ENCODE measurements around the gene ZNF438. TPM values are rescaled to one million over a fixed set of nuclear protein-coding genes. Genes with fewer than 3 reads are reported as not detected.
"Not testable (repeated sequence)": the region's sequence is repeated elsewhere in the genome, so short reads cannot be mapped to it uniquely, and the experiment has no call there.

The ZNF438 gene
- polyA plus RNA-seq, 3 donors, result 5.4 to 11.1 (median 9.3) TPM

DNA sequence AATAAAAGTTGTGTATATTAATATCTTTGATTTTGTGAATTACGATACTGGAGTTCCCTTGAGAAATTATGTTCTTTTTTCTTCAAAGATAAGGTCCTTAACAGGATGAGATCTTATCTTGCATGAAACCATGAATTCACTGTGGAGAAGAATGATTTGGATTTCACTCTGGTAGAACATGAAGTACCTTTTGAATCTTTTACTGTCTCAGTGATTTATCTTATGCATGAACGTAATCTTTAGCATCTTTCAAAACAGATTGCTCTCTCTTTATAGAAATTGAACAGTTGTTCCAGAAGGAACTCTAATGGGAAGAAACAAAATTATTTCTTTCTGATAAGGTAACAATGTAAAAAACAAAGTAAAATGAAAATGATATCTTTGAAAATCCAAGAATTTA lies 11.0 kb upstream of the ZNF438 start:
- H3K9me3 ChIP-seq (replicated peaks in 1 of 2; ENCODE audit: control insufficient read depth in 1 of 2, insufficient read depth in 1 of 2, low read length in 2 of 2), result no peaks in the 10 kb centered on the region
- no CpG with 5 or more reads among the region's 2 CpGs for WGBS (ENCODE audit: insufficient coverage)

DNA sequence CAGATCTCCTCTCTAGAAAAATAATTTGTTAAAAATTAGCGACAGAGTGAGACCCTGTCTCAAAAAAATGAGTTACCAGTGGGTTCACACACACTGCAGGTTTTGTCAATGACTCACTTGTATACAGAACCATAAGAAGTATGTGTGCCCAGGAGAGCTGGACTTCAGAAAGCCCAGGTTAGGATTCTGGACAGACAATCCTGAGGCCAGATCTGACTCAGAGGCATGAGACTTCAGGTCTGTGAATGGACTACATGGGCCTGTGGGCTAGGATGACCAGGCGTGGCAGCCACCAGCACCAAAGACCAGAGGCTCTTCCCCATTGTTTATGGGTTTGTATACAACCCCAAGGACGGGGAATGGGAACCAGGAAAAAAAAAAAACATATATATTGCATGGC lies 9.3 kb upstream of the ZNF438 start:
- Histone ChIP-seq H4K20me1 (ENCODE audit: insufficient read depth, low read length) (no peaks in the 10 kb centered on the region), H3K4me2 (replicated peaks; ENCODE audit: extremely low read depth, low read length, poor library complexity, severe bottlenecking) (no peak overlapping the region), H3K27me3 (ENCODE audit: control insufficient read depth in 2 of 2, insufficient read depth in 2 of 2, low read length in 2 of 2) (no peaks in the 10 kb centered on the region), H3K27ac (ENCODE audit: low read depth in 1 of 2, low read length in 2 of 2) (no peak overlapping the region), H3K79me2 (ENCODE audit: insufficient read depth, low read length) (no peaks in the 10 kb centered on the region), H3K9me3 (replicated peaks in 1 of 2; ENCODE audit: control insufficient read depth in 1 of 2, insufficient read depth in 1 of 2, low read length in 2 of 2) (no peaks in the 10 kb centered on the region), H3K9ac (ENCODE audit: insufficient read depth, low read length, poor library complexity, severe bottlenecking) (no peak overlapping the region), H3K4me1 (ENCODE audit: control insufficient read depth in 1 of 2, insufficient read depth in 2 of 2, low read length in 2 of 2) (no peaks in the 10 kb centered on the region), H2AFZ (ENCODE audit: insufficient read depth, low read depth, low read length, poor library complexity, severe bottlenecking) (no peak overlapping the region), H3K4me3 (replicated peaks in 1 of 3; ENCODE audit: low read depth in 2 of 3, low read length in 3 of 3) (no peak overlapping the region), H3K36me3 (replicated peaks in 1 of 2; ENCODE audit: control insufficient read depth in 1 of 2, insufficient read depth in 2 of 2, low read length in 2 of 2) (no peaks in the 10 kb centered on the region)
- no CpG with 5 or more reads among the region's 3 CpGs for WGBS (ENCODE audit: insufficient coverage)
- Mint-ChIP-seq H3K27ac (no peak overlapping the region), H3K36me3 (peaks cover 0 to 5% of the 10 kb centered on the region in 2 donors), H3K9me3 (peaks cover 0 to 11% (median 7%) of the 10 kb centered on the region in 7 donors), H3K4me1 (peaks cover 9% of the 10 kb centered on the region), H3K27me3 (ENCODE audit: low read depth in 3 of 3) (no peaks in the 10 kb centered on the region), H3K4me3 (no peak overlapping the region)
- DNase-seq, result no peak
- TF ChIP-seq, protein P1, sequence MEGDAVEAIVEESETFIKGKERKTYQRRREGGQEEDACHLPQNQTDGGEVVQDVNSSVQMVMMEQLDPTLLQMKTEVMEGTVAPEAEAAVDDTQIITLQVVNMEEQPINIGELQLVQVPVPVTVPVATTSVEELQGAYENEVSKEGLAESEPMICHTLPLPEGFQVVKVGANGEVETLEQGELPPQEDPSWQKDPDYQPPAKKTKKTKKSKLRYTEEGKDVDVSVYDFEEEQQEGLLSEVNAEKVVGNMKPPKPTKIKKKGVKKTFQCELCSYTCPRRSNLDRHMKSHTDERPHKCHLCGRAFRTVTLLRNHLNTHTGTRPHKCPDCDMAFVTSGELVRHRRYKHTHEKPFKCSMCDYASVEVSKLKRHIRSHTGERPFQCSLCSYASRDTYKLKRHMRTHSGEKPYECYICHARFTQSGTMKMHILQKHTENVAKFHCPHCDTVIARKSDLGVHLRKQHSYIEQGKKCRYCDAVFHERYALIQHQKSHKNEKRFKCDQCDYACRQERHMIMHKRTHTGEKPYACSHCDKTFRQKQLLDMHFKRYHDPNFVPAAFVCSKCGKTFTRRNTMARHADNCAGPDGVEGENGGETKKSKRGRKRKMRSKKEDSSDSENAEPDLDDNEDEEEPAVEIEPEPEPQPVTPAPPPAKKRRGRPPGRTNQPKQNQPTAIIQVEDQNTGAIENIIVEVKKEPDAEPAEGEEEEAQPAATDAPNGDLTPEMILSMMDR (IDR thresholded peaks at IDR 0.05), result no peak
- intact Hi-C loops (cut with micrococcal nuclease), result no loop called here

More for the DNA sequence above, 11.0 kb upstream of the ZNF438 start:
- Mint-ChIP-seq H3K36me3 (peaks cover 0 to 5% of the 10 kb centered on the region in 2 donors), H3K9me3 (peaks cover 1 to 11% (median 7%) of the 10 kb centered on the region in 7 donors), H3K4me3 (no peak overlapping the region), H3K27ac (no peak overlapping the region), H3K4me1 (peaks cover 9% of the 10 kb centered on the region), H3K27me3 (ENCODE audit: low read depth in 3 of 3) (no peaks in the 10 kb centered on the region)
- intact Hi-C loops (cut with micrococcal nuclease), result no loop called here
- Histone ChIP-seq H3K4me3 (replicated peaks in 1 of 3; ENCODE audit: low read depth in 2 of 3, low read length in 3 of 3) (no peak overlapping the region), H3K36me3 (replicated peaks in 1 of 2; ENCODE audit: control insufficient read depth in 1 of 2, insufficient read depth in 2 of 2, low read length in 2 of 2) (no peaks in the 10 kb centered on the region), H3K27me3 (ENCODE audit: control insufficient read depth in 2 of 2, insufficient read depth in 2 of 2, low read length in 2 of 2) (no peaks in the 10 kb centered on the region), H3K4me2 (replicated peaks; ENCODE audit: extremely low read depth, low read length, poor library complexity, severe bottlenecking) (no peak overlapping the region), H4K20me1 (ENCODE audit: insufficient read depth, low read length) (no peaks in the 10 kb centered on the region), H3K9ac (ENCODE audit: insufficient read depth, low read length, poor library complexity, severe bottlenecking) (no peak overlapping the region), H3K4me1 (ENCODE audit: control insufficient read depth in 1 of 2, insufficient read depth in 2 of 2, low read length in 2 of 2) (no peaks in the 10 kb centered on the region), H2AFZ (ENCODE audit: insufficient read depth, low read depth, low read length, poor library complexity, severe bottlenecking) (no peak overlapping the region), H3K79me2 (ENCODE audit: insufficient read depth, low read length) (no peaks in the 10 kb centered on the region), H3K27ac (ENCODE audit: low read depth in 1 of 2, low read length in 2 of 2) (no peak overlapping the region)
- TF ChIP-seq, protein P1 (IDR thresholded peaks at IDR 0.05), result no peak
- DNase-seq, result no peak

DNA sequence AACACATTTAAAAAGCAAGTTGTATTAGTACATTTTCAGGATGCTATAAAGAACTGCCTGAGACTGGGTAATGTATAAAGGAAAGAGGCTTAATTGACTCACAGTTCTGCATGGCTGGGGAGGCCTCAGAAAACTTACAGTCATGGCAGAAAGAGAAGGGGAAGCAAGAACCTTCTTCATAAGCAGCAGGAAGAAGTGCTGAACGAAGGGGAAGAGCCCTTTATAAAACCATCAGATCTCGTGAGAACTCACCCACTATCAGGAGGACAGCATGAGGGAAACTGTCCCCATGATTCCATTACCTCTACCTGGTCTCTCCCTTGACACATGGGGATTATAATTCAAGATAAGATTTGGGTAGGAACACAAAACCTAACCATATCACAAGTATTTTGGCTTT lies 7.3 kb upstream of the ZNF438 start:
- H3K4me1 ChIP-seq (ENCODE audit: control insufficient read depth in 1 of 2, insufficient read depth in 2 of 2, low read length in 2 of 2); H3K36me3 ChIP-seq (replicated peaks in 1 of 2; ENCODE audit: control insufficient read depth in 1 of 2, insufficient read depth in 2 of 2, low read length in 2 of 2); H3K27ac ChIP-seq (ENCODE audit: low read depth in 1 of 2, low read length in 2 of 2); H3K27me3 ChIP-seq (ENCODE audit: control insufficient read depth in 2 of 2, insufficient read depth in 2 of 2, low read length in 2 of 2); H3K9me3 ChIP-seq (replicated peaks in 1 of 2; ENCODE audit: control insufficient read depth in 1 of 2, insufficient read depth in 1 of 2, low read length in 2 of 2); H3K4me2 ChIP-seq (replicated peaks; ENCODE audit: extremely low read depth, low read length, poor library complexity, severe bottlenecking); H3K36me3 Mint-ChIP-seq; H3K4me3 Mint-ChIP-seq; H3K79me2 ChIP-seq (ENCODE audit: insufficient read depth, low read length); H3K4me3 ChIP-seq (replicated peaks in 1 of 3; ENCODE audit: low read depth in 2 of 3, low read length in 3 of 3); H2AFZ ChIP-seq (ENCODE audit: insufficient read depth, low read depth, low read length, poor library complexity, severe bottlenecking); H4K20me1 ChIP-seq (ENCODE audit: insufficient read depth, low read length); H3K9ac ChIP-seq (ENCODE audit: insufficient read depth, low read length, poor library complexity, severe bottlenecking); H3K27me3 Mint-ChIP-seq (ENCODE audit: low read depth in 3 of 3): not testable (repeated sequence)
- peaks cover 0 to 11% (median 6%) of the 10 kb centered on the region in 7 donors for H3K9me3 Mint-ChIP-seq
- DNase-seq, result peak in 2 of 3 donors; percentile 27 to 60
- H3K27ac Mint-ChIP-seq, result peak overlapping the region in 3 of 7 donors; percentile 81 to 91 (median 87)
- H3K4me1 Mint-ChIP-seq, result peaks cover 17% of the 10 kb centered on the region
- intact Hi-C loops (cut with micrococcal nuclease), result loop anchor here in 1 of 2 donors (10.0 kb wide), 2 partner anchors 546 to 726 kb away; no protein-coding TSS in a partner anchor
- no CpG with 5 or more reads among the region's 2 CpGs for WGBS (ENCODE audit: insufficient coverage)
